ENCODE measurements around the gene FAM193B.

- TF ChIP-seq CTCF (IDR thresholded peaks at IDR 0.05) (no peak), POLR2A (IDR thresholded peaks at IDR 0.05) (no peak)
Observed at GRCh38 chr5:177568326-177568725, 14.0 kb upstream of the FAM193B start.

Measured in lower leg skin (tissue), 3 donors.